ENCODE data around the gene HOXD10. TPM values are rescaled to one million over a fixed set of nuclear protein-coding genes. Genes with fewer than 3 reads are reported as not detected.

HOXD10 gene
- total RNA-seq, 1 donor from 2014 or later, result not detected

DNA sequence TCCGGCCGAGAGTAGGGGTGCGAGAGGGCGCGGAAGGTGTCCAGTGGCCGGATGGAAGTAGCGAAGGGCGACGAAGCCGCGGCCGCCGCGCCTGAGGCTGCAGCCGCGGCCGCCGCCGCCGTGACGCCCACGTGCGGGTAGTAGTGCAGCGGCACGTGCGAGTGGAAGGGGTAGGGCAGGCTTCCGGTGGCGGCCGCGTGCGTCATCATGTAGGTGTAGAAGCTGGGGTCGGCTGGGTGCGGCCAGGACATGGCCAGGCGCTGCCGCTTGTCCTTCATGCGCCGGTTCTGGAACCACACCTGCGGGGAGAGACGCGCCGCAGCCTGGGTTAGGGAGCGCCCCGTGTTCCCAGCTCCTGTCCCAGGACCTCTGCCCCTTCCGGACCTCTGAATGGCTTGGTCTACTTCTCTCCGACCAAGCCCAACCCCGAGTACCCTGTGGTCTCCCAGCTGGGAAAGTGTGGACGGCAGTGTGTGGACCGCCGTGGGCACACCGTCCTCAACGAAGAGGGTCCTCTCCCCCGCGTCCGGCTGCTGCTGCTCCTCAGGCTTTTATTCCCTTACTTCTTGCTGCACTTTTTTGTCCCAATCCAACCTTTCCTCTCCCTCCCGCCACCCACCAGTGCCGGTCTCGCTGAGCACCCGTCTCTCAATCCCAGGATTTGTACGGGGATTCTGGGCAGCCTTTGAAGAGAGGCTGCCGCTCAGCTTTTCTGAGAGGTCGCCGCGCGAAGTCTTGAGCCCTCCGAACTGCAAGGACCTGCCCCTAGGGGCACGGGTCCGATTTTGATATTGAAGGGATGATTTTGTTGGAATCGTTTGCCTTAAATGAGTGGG lies 35.8 kb upstream of the HOXD10 start:
- Mint-ChIP-seq H3K4me3 (ENCODE audit: unreplicated experiment) (peak overlapping the region; percentile 41), H3K36me3 (ENCODE audit: low read depth) (peaks cover 6% of the 10 kb centered on the region)

DNA sequence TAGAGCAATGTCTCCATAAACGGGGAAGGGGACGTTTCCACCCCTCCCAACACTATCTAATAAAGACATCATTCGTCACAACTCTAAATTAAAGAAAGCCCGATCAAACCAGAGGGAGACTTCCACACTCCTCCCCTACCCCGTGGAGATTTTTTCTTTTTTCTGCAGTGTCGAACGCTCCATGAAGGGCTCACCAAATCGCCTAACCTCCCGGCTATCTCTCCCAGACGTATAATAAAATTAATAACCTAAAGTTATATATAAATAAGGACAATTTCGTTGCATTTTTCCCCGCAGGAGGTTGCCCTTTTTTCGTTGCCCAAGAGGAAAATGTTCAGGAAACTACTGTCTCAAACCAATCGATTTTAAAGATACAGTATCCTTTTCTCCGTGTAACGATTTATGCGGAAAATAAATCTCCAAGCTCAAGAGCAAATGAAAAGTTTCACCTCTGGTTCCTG lies 35.2 kb upstream of the HOXD10 start:
- no peaks in the 10 kb centered on the region for H3K9me3 Mint-ChIP-seq (ENCODE audit: low read depth)
- H3K27me3 Mint-ChIP-seq (ENCODE audit: low read depth), result peaks cover 72% of the 10 kb centered on the region
- peaks cover 27% of the 10 kb centered on the region for H3K4me1 Mint-ChIP-seq (ENCODE audit: low read depth)
- TF ChIP-seq, protein P1, sequence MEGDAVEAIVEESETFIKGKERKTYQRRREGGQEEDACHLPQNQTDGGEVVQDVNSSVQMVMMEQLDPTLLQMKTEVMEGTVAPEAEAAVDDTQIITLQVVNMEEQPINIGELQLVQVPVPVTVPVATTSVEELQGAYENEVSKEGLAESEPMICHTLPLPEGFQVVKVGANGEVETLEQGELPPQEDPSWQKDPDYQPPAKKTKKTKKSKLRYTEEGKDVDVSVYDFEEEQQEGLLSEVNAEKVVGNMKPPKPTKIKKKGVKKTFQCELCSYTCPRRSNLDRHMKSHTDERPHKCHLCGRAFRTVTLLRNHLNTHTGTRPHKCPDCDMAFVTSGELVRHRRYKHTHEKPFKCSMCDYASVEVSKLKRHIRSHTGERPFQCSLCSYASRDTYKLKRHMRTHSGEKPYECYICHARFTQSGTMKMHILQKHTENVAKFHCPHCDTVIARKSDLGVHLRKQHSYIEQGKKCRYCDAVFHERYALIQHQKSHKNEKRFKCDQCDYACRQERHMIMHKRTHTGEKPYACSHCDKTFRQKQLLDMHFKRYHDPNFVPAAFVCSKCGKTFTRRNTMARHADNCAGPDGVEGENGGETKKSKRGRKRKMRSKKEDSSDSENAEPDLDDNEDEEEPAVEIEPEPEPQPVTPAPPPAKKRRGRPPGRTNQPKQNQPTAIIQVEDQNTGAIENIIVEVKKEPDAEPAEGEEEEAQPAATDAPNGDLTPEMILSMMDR (IDR thresholded peaks at IDR 0.05), result no peak
- no peak overlapping the region for H3K4me3 Mint-ChIP-seq (ENCODE audit: unreplicated experiment)
- H3K36me3 Mint-ChIP-seq (ENCODE audit: low read depth), result peaks cover 6% of the 10 kb centered on the region
- DNase-seq (ENCODE audit: low spot score), result no peak
- H3K27ac Mint-ChIP-seq (ENCODE audit: unreplicated experiment), result no peak overlapping the region

More for the DNA sequence above, 35.8 kb upstream of the HOXD10 start:
- Mint-ChIP-seq H3K27me3 (ENCODE audit: low read depth) (peaks cover 73% of the 10 kb centered on the region), H3K4me1 (ENCODE audit: low read depth) (peaks cover 27% of the 10 kb centered on the region), H3K9me3 (ENCODE audit: low read depth) (no peaks in the 10 kb centered on the region), H3K27ac (ENCODE audit: unreplicated experiment) (no peak overlapping the region)
- DNase-seq (ENCODE audit: low spot score), result no peak
- TF ChIP-seq, protein P1 (IDR thresholded peaks at IDR 0.05), result no peak

DNA sequence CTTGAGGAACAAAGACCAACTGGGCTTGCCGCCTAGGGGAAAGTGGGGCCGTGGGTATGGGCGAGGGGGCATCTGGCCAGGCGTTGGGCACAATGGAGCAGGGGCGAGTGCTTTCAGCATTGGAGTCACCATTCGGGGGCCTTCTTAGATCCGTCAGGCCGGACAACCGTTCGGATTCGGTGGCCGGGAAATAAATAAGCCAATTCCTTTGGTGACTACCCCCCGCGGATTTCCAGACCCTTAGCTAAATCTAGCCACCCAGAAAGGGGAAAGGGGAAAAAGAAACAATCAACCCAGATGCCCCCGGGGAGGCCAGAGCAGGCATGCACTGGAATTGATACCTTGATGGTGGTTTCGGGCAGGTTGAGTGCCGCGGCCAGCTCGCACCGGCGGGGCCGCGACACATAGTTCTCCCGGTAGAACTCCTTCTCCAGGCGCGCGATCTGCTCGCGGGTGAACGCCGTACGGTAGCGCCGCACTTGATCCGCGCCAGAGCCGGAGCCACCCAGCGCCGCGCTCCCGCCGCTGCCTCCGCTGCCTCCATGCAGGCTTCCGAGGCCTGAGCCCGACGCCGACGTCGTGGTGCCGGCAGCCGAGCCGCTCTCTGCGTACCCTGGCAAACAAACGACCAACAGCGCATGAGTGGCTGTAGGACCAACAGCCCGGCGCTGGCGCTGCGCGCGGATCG lies 34.6 kb upstream of the HOXD10 start:
- Mint-ChIP-seq H3K4me3 (ENCODE audit: unreplicated experiment) (no peak overlapping the region), H3K4me1 (ENCODE audit: low read depth) (peaks cover 27% of the 10 kb centered on the region), H3K27me3 (ENCODE audit: low read depth) (peaks cover 74% of the 10 kb centered on the region), H3K9me3 (ENCODE audit: low read depth) (no peaks in the 10 kb centered on the region), H3K36me3 (ENCODE audit: low read depth) (peaks cover 6% of the 10 kb centered on the region), H3K27ac (ENCODE audit: unreplicated experiment) (no peak overlapping the region)
- DNase-seq (ENCODE audit: low spot score), result no peak
- TF ChIP-seq, protein P1 (IDR thresholded peaks at IDR 0.05), result no peak

DNA sequence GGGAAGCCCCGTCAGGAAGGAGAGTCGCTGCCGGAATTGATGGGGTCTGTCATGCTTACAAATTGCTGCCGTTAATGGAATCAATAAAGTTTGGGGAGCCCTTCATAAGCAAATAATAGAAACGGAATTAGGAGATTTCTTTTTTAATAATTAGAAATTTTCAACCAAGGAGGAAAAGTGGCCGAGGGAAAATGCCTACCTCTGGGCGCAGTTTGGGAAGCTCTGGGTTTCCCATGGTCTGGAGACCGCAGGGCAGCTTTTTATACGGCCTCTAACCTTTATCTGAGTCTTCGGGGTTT lies 34.1 kb upstream of the HOXD10 start:
- H3K9me3 Mint-ChIP-seq (ENCODE audit: low read depth), result no peaks in the 10 kb centered on the region
- H3K27ac Mint-ChIP-seq (ENCODE audit: unreplicated experiment), result no peak overlapping the region
- DNase-seq (ENCODE audit: low spot score), result no peak
- no peak overlapping the region for H3K4me3 Mint-ChIP-seq (ENCODE audit: unreplicated experiment)
- H3K4me1 Mint-ChIP-seq (ENCODE audit: low read depth), result peaks cover 27% of the 10 kb centered on the region
- peaks cover 74% of the 10 kb centered on the region for H3K27me3 Mint-ChIP-seq (ENCODE audit: low read depth)
- TF ChIP-seq, protein P1 (IDR thresholded peaks at IDR 0.05), result no peak
- peaks cover 6% of the 10 kb centered on the region for H3K36me3 Mint-ChIP-seq (ENCODE audit: low read depth)

DNA sequence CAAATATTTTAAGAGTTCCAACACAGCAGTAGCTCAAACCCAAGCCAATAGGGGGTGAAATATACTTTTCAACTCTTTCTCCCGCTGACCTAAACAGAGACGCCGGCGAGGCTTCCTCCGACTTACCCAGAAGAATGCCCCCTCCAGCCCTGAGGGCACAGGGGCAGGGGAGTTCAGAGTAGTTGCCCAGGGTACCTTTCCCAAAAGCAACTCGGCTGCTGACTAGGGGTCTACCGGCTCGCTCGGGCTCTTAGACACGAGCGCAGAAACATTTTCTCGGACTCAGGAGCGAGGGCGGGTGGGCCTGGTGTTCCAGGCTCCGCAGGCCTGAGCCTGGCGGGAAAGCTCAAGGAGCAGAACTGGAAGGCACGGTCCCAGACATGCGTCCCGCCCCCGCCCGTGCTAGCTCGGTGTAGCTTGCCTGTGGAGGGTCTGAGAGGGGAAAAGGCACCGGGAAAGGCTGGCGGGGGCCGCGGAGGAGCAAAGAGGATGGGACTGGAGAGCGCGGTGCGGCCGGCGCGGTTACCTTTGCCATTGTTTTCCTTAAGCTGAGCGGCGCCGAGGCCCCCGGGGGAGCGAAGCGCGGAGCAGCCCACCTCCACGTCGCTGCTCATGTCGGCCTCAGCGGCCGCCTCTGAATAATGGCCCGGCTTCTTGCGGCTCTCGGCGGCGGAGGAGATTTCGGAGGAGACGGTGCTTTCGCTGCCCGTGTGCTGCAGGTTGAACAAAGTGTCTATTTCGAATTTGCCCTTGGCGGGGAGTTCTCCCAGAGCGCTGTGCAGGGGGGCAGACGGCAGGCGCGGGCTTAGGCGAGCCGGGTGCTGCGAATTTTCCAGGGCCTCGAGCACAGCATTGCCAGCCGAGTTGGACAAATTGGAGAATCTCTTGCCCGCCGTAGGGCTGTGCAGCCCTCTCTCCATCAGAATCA lies 33.5 kb upstream of the HOXD10 start:
- Mint-ChIP-seq H3K27me3 (ENCODE audit: low read depth) (peaks cover 81% of the 10 kb centered on the region), H3K36me3 (ENCODE audit: low read depth) (peaks cover 6% of the 10 kb centered on the region), H3K9me3 (ENCODE audit: low read depth) (no peaks in the 10 kb centered on the region), H3K27ac (ENCODE audit: unreplicated experiment) (no peak overlapping the region), H3K4me1 (ENCODE audit: low read depth) (peaks cover 30% of the 10 kb centered on the region), H3K4me3 (ENCODE audit: unreplicated experiment) (no peak overlapping the region)
- TF ChIP-seq, protein P1 (IDR thresholded peaks at IDR 0.05), result no peak
- no peak for DNase-seq (ENCODE audit: low spot score)

Measured in chondrocyte (in vitro differentiated cells).